HG02642 (cell line): Measurements from ENCODE around the gene SEMA3A.
A peak's percentile ranks its signal among the peaks of the same experiment; 100 is the strongest.

Experiments used
- ATAC-seq: cut with Tn5 transposase; IDR thresholded peaks from one replicate; pipeline ENCODE4 v1.9.1; 2021; ENCODE audit warnings: mild to moderate bottlenecking; ENCODE audit not compliant: unreplicated experiment, poor library complexity

The SEMA3A gene

GRCh38 chr7:84027678-84028077 is 166.9 kb downstream of the SEMA3A start:
- no peak for ATAC-seq

- no peak for ATAC-seq
Measured at GRCh38 chr7:84025332-84025927, 169.2 kb downstream of the SEMA3A start.

GRCh38 chr7:84022684-84023308 is 171.8 kb downstream of the SEMA3A start:
- no peak for ATAC-seq

GRCh38 chr7:84022009-84022408 is 172.6 kb downstream of the SEMA3A start:
- no peak for ATAC-seq

- ATAC-seq: no peak
Measured at GRCh38 chr7:84021292-84021908, 173.2 kb downstream of the SEMA3A start.

GRCh38 chr7:84017651-84018050 is 176.9 kb downstream of the SEMA3A start:
- ATAC-seq: no peak

- ATAC-seq: no peak
Measured at GRCh38 chr7:84013616-84014240, 180.9 kb downstream of the SEMA3A start.

- no peak for ATAC-seq
Measured at GRCh38 chr7:84009782-84010181, 184.8 kb downstream of the SEMA3A start.

GRCh38 chr7:84009051-84009450 is 185.5 kb downstream of the SEMA3A start:
- ATAC-seq: no peak

GRCh38 chr7:84003191-84003590 is 191.4 kb downstream of the SEMA3A start:
- no peak for ATAC-seq

- ATAC-seq: no peak
Measured at GRCh38 chr7:84002348-84002747, 192.2 kb downstream of the SEMA3A start.

GRCh38 chr7:83996879-83997278 is 197.7 kb downstream of the SEMA3A start:
- no peak for ATAC-seq

GRCh38 chr7:83987764-83988163 is 206.8 kb downstream of the SEMA3A start:
- ATAC-seq: no peak

GRCh38 chr7:83985821-83986220 is 208.8 kb downstream of the SEMA3A start:
- no peak for ATAC-seq

- ATAC-seq: no peak
Measured at GRCh38 chr7:83984591-83984990, 210.0 kb downstream of the SEMA3A start.

- ATAC-seq: no peak
Measured at GRCh38 chr7:83984076-83984475, 210.5 kb downstream of the SEMA3A start.

- no peak for ATAC-seq
Measured at GRCh38 chr7:83983606-83984005, 211.0 kb downstream of the SEMA3A start.

GRCh38 chr7:83976302-83976701 is 218.3 kb downstream of the SEMA3A start:
- peak; percentile 82 for ATAC-seq

GRCh38 chr7:83970081-83970480 is 224.5 kb downstream of the SEMA3A start:
- ATAC-seq: no peak

- no peak for ATAC-seq
Measured at GRCh38 chr7:83964318-83964717, 230.3 kb downstream of the SEMA3A start.

GRCh38 chr7:83957333-83957732 is 237.3 kb downstream of the SEMA3A start:
- no peak for ATAC-seq
